ENCODE results near the gene KCNC2. TPM values are rescaled to one million over a fixed set of nuclear protein-coding genes. Genes with fewer than 3 reads are reported as not detected.

KCNC2 gene
- total RNA-seq, 4 donors from 2014 or later: not detected

GRCh38 chr12:75115748-75116147, 93.9 kb downstream of the KCNC2 start:
- TF ChIP-seq CTCF (IDR thresholded peaks at IDR 0.05): no peak
- ATAC-seq (ENCODE audit: low FRiP score) (no peak), DNase-seq (ENCODE audit: low spot score) (no peak)

- no peak for TF ChIP-seq CTCF (IDR thresholded peaks at IDR 0.05)
- ATAC-seq (ENCODE audit: low FRiP score): no peak
- DNase-seq (ENCODE audit: low spot score): no peak
Observed at GRCh38 chr12:75103822-75104221, 105.8 kb downstream of the KCNC2 start.

GRCh38 chr12:75101781-75102180, 107.9 kb downstream of the KCNC2 start:
- TF ChIP-seq CTCF (IDR thresholded peaks at IDR 0.05): no peak
- DNase-seq (ENCODE audit: low spot score) (no peak), ATAC-seq (ENCODE audit: low FRiP score) (no peak)

GRCh38 chr12:75099210-75099609, 110.4 kb downstream of the KCNC2 start:
- ATAC-seq (ENCODE audit: low FRiP score) (no peak), DNase-seq (ENCODE audit: low spot score) (no peak)
- no peak for TF ChIP-seq CTCF (IDR thresholded peaks at IDR 0.05)

GRCh38 chr12:75097003-75097402, 112.6 kb downstream of the KCNC2 start:
- ATAC-seq (ENCODE audit: low FRiP score) (no peak), DNase-seq (ENCODE audit: low spot score) (no peak)
- no peak for TF ChIP-seq CTCF (IDR thresholded peaks at IDR 0.05)

GRCh38 chr12:75087654-75088053, 122.0 kb downstream of the KCNC2 start:
- ATAC-seq (ENCODE audit: low FRiP score) (no peak), DNase-seq (ENCODE audit: low spot score) (no peak)
- no peak for TF ChIP-seq CTCF (IDR thresholded peaks at IDR 0.05)

- no peak for TF ChIP-seq CTCF (IDR thresholded peaks at IDR 0.05)
- ATAC-seq (ENCODE audit: low FRiP score): no peak
- DNase-seq (ENCODE audit: low spot score): no peak
Observed at GRCh38 chr12:75086091-75087038, 123.3 kb downstream of the KCNC2 start.

Data from omental fat pad (tissue), 4 donors.